Brain microvascular endothelial cell (primary cell): ENCODE measurements around the gene LSM14B.

Experiments used
- DNase-seq: peaks from one replicate; pipeline ENCODE4 v3.0.0-alpha.2; 2020
- H3K27ac ChIP-seq: fragments of 250-450 bp; sonication (Bioruptor Pico); 2 replicates; pipeline ENCODE4 v1.5.1; 2020; ENCODE audit warnings: mild to moderate bottlenecking, moderate library complexity
- H3K27me3 ChIP-seq: fragments of 250-450 bp; sonication (Bioruptor Pico); replicated peaks from 2 replicates; pipeline ENCODE4 v1.5.1; 2020; ENCODE audit warnings: mild to moderate bottlenecking
- H3K36me3 ChIP-seq: fragments of 250-450 bp; sonication (Bioruptor Pico); replicated peaks from 2 replicates; pipeline ENCODE4 v1.5.1; 2020; ENCODE audit warnings: mild to moderate bottlenecking
- H3K4me3 ChIP-seq: 2 replicates; pipeline ENCODE4 v1.5.1; 2011; ENCODE audit warnings: low read depth, mild to moderate bottlenecking, control low read depth, low read length, moderate library complexity
- CTCF ChIP-seq: IDR thresholded peaks from 2 replicates; pipeline ENCODE4 v1.5.1; 2011; ENCODE audit warnings: low read depth, mild to moderate bottlenecking, moderate library complexity, low read length, control low read depth, inconsistent platforms; ENCODE audit errors: missing control alignments
- in situ Hi-C: cut with HindIII; loops from 2 replicates; pipeline ENCODE4 v1.10.0; 2017; ENCODE audit warnings: low sequenced_read_pairs, low pct_ligation_motif_present

LSM14B gene

GRCh38 chr20:62168890-62169435 lies 46.7 kb downstream of the LSM14B start:
- no peak for DNase-seq
- no peak for TF ChIP-seq CTCF
- H3K27ac ChIP-seq, result no peak overlapping the region
- in situ Hi-C loops, result no loop called here
- H3K36me3 ChIP-seq, result peaks cover 31% of the 10 kb centered on the region
- H3K4me3 ChIP-seq, result no peak overlapping the region
- H3K27me3 ChIP-seq, result no peaks in the 10 kb centered on the region

GRCh38 chr20:62170536-62170935 lies 48.3 kb downstream of the LSM14B start:
- TF ChIP-seq CTCF, result no peak
- in situ Hi-C loops, result no loop called here
- DNase-seq, result no peak
- Histone ChIP-seq H3K27me3 (no peaks in the 10 kb centered on the region), H3K4me3 (no peak overlapping the region), H3K36me3 (peaks cover 27% of the 10 kb centered on the region), H3K27ac (no peak overlapping the region)

- in situ Hi-C loops, result no loop called here
- H3K27me3 ChIP-seq, result no peaks in the 10 kb centered on the region
- no peak for DNase-seq
- H3K27ac ChIP-seq, result no peak overlapping the region
- TF ChIP-seq CTCF, result no peak
- H3K36me3 ChIP-seq, result peaks cover 22% of the 10 kb centered on the region
- H3K4me3 ChIP-seq, result no peak overlapping the region
Observed at GRCh38 chr20:62171245-62171644, 49.0 kb downstream of the LSM14B start.

GRCh38 chr20:62172666-62173065 lies 50.4 kb downstream of the LSM14B start:
- no peak overlapping the region for H3K27ac ChIP-seq
- in situ Hi-C loops, result no loop called here
- no peak for DNase-seq
- no peak overlapping the region for H3K4me3 ChIP-seq
- H3K27me3 ChIP-seq, result no peaks in the 10 kb centered on the region
- TF ChIP-seq CTCF, result no peak
- peaks cover 22% of the 10 kb centered on the region for H3K36me3 ChIP-seq

GRCh38 chr20:62174021-62174804 lies 51.9 kb downstream of the LSM14B start:
- in situ Hi-C loops, result no loop called here
- TF ChIP-seq CTCF, result no peak
- Histone ChIP-seq H3K27me3 (no peaks in the 10 kb centered on the region), H3K4me3 (no peak overlapping the region), H3K36me3 (peaks cover 11% of the 10 kb centered on the region), H3K27ac (no peak overlapping the region)
- DNase-seq, result no peak
